ENCODE results near the gene MIA.
"Not testable (repeated sequence)": the region's sequence is repeated elsewhere in the genome, so short reads cannot be mapped to it uniquely, and the experiment has no call there.

MIA gene

DNA sequence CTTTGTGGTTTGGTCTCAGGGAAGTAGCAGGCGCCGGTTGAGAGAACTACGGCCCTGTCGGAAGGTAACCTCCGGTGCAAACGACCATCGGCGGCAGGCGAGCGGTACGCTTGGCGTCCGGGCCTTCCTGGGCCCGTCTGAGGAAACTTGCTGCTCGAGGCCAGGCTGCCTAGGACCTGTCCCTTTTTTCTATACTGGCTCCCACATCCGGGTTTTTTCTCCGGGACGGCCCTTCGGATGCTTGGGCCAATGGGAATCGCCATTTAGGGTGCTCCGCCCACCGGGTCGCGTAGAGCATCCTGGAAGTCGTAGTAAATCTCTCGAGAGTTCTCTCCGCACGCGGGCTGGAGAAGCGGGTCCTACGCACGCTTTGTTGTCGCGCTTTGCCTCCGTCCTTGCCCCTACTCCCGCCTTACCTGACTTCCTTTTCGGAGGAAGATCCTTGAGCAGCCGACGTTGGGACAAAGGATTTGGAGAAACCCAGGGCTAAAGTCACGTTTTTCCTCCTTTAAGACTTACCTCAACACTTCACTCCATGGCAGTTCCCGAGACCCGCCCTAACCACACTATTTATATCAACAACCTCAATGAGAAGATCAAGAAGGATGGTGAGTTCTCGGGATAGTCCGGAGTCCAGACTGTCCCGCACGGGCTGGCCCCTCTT is 24.3 kb upstream of the MIA start, which contains the start of gene SNRPA:
TSS of gene SNRPA (plus strand) at position 330 of the 664 bp plus-strand sequence. CDS start at position 536, 206 bp downstream.
- peak; percentile 95 for DNase-seq (ENCODE audit: low read depth)

DNA sequence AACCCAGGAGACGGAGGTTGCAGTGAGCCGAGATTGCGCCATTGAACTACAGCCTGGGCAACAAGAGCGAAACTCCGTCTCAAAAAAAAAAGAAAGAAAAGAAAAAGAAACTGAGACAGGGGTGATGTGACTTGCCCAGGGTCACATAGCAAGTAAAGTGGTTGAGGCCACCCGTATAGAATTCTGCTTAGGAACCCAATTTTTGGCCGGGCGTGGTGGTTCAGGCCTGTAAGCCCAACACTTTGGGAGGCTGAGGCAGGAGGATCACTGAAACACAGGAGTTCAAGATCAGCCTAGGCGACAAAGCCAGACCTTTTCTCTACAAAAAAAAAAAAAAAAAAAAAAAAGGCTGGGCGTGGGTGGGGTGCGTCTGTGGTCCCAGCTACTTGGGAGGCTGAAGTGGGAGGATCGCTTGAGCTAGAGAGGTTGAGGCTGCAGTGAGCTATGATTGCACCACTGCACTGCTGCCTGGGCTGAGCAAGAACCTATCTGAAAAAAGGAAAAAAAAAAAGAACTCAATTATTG is 23.0 kb upstream of the MIA start:
- no peak for DNase-seq (ENCODE audit: low read depth)

DNA sequence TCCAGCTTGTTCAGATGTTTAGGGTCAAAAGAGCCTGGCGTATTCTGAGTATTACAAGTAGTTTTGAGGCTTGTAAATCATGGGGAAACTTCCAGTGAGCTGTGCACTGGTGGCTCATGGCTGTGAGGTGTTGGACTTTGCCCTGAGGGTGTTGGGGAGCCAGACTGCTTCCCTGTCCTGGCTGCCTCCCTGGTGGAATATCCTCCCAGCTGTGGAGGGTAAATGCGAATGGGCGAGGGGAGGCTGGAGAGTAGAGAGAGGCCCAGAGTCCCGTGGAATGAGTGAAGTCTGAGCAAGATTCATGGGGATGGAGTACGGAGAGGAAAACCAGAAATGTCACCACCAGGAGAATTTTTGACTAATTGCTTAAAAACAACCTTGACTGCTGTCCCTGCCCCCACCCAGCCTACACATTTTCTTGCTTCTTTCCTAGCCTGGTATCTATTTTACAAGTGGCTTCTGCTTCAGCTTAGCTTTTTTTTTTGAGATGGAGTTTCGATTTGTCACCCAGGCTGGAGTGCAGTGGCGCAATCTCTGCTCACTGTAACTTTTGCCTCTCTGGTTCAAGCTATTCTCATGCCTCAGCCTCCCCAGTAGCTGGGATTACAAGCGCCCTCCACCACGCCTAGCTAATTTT is 20.6 kb upstream of the MIA start:
- peak; percentile 77 for DNase-seq (ENCODE audit: low read depth)

DNA sequence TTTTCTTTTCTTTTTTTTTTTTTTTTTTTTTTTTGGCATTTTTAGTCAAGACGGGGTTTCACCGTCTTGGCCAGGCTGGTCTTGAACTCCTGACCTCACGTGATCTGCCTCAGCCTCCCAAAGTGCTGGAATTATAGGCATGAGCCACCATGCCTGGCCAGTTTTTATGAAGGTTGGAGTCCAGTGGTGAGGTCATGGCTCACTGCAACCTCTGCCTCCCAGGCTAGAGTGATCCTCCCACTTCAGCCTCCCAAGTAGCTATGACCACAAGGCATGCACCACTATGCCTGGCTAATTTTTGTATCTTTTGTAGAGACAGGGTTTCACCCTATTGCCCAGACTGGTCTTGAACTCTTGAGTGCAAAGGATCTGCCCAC is 20.1 kb upstream of the MIA start:
- DNase-seq (ENCODE audit: low read depth) = no peak

DNA sequence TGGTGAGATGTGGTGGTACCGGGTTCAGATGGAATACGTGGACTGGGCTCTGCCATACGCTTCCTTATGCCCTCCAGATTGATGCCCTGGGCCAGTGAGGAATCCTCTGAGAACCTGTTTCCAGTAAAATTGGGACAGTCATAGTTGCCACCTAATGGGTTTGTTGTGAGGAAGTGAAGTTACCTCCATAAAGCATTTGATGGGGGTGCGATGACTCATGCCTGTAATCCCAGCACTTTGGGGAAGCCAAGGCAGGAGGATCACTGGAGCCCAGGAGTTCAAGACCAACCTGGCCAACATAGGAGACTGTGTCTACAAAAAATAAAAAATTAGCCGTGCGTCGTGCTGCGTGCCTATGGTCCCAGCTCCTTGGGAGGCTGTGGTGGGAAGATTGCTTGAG is 19.5 kb upstream of the MIA start:
- DNase-seq (ENCODE audit: low read depth) = no peak

DNA sequence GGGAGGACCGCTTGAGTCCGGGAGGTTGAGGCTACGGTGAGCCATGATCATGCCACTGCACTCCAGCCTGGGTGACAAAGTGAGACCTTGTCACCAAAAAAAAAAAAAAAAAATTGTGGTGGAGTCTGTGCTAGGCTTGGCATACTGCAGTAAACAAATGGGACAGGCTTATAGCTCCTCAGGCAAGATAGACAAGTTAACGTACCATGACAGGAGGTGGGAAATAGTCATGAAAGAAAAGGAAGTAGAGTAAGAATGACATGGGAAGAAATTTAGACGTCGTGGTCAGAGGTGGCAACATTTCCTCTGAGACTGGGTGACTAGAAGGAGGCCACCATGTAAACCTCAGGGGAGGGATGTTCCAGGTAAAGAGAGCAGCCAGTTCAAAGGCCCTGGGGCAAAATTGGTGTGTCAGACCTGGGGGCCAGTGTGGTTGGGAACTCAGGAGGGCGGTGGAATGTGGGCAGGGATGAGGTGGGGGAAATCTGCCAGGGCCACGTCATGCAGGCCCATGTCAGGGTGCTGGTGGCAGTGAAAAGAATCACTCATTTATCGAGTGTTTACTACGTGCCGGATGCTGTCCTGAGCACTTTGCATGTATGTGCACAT is 18.7 kb upstream of the MIA start:
- no peak for DNase-seq (ENCODE audit: low read depth)

DNA sequence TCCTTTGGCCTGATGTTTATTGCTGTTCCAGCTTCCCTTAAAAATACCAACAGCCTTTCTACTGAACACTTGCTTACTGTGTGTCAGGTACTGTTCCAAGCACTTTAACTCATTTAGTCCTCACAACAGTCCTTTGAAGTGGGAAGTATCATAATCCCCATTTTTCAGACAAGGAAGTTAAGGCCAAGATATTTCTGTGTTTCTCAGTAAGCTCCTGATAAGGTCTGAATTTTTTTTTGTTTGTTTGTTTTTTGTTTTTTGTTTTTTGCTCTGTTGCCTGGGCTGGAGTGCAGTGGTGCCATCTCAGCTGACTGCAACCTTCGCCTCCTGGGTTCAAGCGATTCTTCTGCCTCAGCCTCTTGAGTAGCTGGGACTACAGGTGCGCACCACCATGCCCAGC is 16.8 kb upstream of the MIA start:
- DNase-seq (ENCODE audit: low read depth) = no peak

DNA sequence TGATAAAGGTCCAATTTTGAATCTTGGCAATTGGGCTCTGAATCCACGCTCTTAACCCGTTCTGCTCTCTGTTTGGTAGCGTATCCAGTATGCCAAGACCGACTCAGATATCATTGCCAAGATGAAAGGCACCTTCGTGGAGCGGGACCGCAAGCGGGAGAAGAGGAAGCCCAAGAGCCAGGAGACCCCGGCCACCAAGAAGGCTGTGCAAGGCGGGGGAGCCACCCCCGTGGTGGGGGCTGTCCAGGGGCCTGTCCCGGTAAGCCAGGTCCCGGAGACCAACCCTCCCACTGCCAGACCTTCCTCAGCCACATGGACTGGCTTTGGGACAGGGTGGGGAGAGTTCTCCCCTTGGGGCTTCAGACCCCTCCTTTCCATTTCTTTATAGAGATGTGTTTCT is 16.0 kb upstream of the MIA start:
- DNase-seq (ENCODE audit: low read depth) = no peak

DNA sequence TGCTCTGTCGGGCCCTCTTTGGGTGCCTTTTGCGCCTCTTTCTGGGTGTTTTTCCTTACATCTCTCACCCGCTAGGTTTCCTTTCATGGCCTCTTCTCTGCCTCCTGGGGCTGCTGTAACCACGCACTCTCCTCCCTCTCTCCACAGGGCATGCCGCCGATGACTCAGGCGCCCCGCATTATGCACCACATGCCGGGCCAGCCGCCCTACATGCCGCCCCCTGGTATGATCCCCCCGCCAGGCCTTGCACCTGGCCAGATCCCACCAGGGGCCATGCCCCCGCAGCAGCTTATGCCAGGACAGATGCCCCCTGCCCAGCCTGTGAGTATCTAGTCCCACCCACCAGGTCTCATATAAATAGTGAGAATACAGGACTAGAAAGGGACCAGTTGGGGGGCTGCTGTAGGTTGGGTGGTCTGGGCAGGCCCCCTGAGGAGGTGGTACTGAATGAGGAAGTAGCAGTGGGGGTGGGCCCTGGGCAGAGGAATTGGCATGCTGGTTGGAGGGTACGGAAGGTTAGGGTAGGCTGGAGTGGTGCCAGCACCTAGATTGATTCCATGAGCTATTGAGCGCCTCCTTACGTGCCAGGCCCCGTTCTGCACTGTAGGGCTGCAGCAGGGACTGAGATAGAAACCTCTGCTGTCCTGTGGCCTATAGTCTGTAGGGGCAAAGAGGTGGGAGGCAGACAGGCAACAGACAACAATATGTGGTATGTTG is 12.4 kb upstream of the MIA start:
- no peak for DNase-seq (ENCODE audit: low read depth)

DNA sequence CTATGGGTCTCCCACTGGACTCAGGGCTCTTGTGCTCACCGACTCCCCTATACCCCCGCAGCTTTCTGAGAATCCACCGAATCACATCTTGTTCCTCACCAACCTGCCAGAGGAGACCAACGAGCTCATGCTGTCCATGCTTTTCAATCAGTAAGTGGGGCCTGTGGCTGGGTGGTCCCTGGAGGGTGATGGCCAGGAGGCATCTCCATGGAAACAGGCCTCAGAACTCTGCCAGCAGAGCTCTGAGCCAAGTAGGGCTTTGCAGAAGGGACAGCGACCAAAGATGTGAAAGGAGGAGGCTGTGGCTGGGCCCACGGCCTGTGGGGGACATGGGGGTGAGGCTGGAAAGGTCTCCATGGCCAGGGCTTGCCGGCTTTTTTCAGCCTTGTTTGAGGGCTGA is 11.8 kb upstream of the MIA start:
- no peak for DNase-seq (ENCODE audit: low read depth)

DNA sequence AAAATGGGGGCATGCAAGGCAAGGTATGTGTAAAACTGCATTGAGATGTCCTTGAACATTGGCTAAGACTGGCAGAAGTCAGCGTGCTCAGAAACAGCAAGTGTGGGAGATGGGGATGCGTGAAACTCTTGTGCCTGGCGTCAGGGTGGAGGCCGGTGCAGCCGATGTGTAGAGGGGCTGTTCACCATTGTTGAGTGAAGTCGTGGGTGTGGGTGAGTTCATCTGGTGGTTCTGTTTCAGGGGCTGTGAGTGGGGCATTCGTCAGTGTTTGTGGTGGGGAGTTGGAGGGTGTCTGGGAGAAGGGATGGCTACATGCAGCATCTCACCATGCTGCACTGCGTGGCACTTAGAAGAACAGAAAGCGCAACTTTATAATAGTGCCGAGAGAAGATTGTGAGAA is 11.4 kb upstream of the MIA start:
- no peak for DNase-seq (ENCODE audit: low read depth)

DNA sequence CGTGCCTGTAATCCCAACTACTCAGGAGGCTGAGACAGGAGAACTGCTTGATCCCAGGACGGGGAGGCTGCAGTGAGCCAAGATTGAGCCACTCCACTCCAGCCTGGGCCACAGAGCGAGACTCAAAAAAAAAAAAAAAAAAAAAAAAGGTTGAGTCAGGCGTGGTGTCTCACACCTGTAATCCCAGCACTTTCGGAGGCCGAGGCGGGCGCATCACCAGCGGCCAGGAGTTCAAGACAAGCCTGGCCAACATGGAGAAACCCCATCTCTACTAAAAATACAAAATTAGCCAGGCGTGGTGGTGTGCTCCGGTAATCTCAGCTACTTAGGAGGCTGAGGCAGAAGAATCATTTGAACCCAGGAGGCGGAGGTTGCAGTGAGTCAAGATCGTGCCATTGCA is 8.9 kb upstream of the MIA start:
- not testable (repeated sequence) for DNase-seq (ENCODE audit: low read depth)

DNA sequence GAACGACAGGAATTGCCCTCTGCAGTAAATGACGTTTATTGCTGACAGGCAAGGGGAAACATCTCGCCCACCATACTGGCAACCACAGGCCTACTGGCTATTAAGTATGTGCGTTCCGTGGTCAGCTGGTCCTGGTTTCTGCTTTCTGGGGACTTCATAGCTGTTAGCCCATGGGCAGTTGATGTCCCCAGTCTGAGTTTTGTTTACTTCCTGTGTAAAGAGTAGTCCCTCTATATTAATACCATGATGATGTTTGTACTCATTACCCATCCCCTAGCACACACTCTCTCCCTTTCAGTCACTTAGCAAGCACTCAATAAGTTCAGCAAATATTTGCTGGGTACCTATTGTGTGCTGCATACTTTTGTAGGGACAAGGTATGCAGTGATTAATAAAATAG is 6.5 kb upstream of the MIA start:
- no peak for DNase-seq (ENCODE audit: low read depth)

DNA sequence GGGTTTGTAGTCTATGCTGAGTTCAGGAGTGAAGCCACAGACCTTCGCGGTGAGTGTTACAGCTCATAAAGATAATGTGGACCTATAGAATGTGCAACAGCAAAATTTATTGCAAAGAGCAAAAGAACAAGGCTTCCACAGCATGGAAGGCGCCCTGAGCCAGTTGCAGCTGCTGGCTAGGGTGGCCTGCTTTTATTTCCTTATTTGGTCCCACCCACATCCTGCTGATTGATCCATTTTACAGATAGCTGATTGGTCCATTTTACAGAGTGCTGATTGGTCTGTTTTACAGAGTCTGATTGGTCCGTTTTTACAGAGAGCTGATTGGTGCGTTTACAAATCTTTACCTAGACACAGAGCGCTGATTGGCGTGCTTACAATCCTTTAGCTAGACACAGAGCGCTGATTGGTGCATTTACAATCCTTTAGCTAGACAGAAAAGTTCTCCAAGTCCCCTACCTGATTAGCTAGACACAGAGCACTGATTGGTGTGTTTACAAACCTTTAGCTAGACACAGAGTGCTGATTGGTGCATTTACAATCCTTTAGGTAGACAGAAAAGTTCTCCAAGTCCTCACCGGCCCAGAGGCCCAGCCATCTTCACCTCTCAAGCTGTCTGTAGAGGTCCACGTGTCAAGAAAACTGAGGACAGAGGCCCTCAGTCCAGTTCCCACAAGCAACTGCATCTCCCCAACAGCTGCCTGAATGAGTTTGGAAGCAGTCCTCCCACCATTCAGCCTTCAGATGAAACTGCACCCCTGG is 4.0 kb upstream of the MIA start:
- not testable (repeated sequence) for DNase-seq (ENCODE audit: low read depth)

DNA sequence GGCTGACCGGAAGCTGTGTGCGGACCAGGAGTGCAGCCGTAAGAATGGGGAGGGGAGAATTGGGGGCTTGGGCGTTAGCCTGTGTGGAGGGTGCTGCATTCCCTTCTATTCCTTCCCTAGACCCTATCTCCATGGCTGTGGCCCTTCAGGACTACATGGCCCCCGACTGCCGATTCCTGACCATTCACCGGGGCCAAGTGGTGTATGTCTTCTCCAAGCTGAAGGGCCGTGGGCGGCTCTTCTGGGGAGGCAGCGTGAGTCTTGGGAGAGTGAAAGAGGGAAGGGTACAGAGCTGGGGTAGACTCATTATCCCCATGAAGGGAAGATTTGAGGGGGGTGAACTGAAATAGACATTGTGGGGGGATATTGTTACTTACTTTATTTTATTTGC is 306 bp downstream of the MIA start:
- no peak for DNase-seq (ENCODE audit: low read depth)

DNA sequence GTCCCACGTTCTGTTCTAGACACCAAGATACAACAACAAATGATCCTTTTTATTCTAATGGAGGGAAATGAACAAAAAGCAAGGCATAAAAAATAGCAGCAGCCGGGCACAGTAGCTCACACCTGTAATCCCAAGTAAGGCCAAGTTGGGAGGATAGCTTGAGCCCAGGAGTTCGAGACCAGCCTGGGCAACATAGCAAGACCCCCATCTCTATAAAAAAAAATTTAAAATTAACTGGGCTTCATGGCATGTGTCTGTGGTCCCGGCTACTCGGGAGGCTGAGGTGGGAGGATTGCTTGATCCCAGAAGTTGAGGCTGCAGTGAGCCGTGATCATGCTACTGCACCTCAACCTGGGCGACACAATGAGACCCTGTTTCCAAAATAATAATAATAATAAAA is 1.0 kb downstream of the MIA start:
- no peak for DNase-seq (ENCODE audit: low read depth)

DNA sequence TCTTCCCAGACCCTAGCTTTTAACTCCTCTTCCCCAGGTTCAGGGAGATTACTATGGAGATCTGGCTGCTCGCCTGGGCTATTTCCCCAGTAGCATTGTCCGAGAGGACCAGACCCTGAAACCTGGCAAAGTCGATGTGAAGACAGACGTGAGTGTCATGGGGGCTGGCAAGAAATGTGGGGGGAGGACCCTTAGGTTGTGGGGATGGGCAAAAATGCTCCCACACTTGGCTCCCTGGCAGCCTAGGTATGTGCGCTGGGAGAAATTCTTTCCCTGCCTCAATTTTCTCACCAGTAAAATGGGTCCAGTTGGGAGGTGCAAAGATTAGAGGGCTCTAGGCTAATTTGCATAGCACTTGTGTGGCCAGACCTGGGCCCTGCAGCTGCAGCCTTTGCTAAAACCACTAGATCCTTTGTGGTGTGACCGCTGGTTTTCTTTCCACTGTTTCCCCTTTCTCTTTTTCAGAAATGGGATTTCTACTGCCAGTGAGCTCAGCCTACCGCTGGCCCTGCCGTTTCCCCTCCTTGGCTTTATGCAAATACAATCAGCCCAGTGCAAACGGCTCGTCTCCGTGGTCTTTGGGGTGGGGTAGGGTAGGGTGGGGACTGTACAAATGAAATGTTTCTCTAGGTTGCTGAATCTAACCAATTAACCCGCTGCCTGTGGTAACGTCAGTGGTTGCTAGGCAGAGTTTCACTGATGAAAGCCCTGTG is 1.8 kb downstream of the MIA start:
- DNase-seq (ENCODE audit: low read depth) = peak; percentile 89

DNA sequence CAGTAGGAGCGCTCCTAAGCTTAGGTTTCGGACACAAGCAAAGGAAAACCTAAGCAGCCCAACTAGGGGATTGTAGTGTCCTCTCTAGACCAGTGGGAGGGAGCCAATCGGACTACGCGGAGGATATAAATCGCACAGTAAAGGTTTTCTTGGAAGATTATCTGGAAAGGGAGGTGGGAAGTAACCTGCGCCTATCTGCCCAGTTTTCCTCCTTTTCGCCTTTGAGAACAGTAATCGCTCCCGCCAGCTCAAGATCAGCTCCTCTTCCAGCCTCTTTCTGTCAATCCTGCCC is 2.3 kb downstream of the MIA start:
- DNase-seq (ENCODE audit: low read depth) = no peak

DNA sequence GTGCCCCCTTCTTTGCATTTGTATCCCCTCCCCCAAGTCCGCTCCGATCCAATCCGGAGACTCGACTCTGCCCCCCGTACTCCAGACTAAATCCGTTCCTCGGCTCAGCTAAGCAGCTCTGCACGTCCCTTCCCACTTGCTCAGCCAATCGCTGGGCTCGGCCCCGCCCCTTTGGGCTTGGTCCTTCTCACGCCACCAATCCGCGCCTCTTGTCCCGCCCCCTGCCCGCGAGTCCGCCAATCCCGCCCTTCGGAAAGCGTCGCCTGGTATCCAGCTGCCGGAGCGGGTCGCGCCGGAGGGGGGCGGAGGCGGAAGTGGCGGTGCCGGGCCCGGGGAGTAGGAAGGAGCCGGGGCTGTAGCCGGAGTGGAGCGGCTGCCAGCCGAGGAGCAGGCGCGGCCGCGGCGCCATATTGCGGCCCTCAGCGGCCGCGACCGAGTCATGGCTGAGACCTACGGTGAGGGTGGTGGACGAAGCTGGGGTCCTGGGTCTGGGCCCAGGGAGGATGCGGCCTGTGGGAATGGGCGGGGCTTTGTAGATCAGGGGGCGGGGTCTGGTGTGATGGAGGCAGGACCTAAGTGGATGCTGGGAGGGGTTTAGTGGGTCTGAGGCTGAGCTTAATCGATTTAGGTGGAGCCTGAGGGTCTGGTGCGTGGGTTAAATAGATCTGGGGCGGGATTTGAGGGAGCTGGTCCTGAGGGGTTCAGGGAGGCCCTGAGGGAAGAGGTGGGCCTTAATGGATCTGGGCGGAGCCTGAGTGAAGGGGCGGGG is 2.8 kb downstream of the MIA start, which contains the start of gene RAB4B:
TSS of gene RAB4B (plus strand) at position 311 of the 769 bp plus-strand sequence. CDS start at position 440, 129 bp downstream.
- peak; percentile 99 for DNase-seq (ENCODE audit: low read depth)

DNA sequence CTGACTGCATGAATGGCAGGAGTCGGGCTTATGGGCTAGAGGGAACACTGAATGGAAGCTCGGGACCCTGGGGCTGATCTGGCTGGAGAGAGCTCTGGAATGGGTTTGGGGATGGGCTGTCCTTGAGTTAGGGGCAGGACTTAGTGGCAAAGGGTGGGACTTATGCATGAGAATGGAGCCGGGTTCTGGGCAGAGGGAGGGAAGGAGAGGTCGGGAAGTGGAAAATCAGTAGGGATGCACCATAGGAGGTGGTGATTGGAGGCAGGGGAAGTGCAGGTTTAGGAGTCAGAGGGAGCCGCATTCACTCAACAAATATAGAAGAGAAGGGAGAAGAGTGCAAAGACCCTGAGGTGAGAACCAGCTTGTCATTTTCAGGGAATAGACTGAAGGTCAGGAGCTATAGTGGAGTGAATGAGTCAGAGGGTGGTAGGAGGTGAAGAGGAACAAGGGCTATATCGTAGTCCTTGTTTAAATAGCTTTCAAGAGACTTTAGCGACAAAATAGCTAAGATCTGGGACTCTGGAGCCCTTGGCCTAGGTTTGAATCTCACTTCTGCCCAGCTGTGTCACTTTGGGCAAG is 3.5 kb downstream of the MIA start:
- peak; percentile 46 for DNase-seq (ENCODE audit: low read depth)

Data from amniotic epithelial cell (primary cell).